ENCODE measurements around the gene RELCH.
"Not testable (repeated sequence)": the region's sequence is repeated elsewhere in the genome, so short reads cannot be mapped to it uniquely, and the experiment has no call there.

The RELCH gene, protein sequence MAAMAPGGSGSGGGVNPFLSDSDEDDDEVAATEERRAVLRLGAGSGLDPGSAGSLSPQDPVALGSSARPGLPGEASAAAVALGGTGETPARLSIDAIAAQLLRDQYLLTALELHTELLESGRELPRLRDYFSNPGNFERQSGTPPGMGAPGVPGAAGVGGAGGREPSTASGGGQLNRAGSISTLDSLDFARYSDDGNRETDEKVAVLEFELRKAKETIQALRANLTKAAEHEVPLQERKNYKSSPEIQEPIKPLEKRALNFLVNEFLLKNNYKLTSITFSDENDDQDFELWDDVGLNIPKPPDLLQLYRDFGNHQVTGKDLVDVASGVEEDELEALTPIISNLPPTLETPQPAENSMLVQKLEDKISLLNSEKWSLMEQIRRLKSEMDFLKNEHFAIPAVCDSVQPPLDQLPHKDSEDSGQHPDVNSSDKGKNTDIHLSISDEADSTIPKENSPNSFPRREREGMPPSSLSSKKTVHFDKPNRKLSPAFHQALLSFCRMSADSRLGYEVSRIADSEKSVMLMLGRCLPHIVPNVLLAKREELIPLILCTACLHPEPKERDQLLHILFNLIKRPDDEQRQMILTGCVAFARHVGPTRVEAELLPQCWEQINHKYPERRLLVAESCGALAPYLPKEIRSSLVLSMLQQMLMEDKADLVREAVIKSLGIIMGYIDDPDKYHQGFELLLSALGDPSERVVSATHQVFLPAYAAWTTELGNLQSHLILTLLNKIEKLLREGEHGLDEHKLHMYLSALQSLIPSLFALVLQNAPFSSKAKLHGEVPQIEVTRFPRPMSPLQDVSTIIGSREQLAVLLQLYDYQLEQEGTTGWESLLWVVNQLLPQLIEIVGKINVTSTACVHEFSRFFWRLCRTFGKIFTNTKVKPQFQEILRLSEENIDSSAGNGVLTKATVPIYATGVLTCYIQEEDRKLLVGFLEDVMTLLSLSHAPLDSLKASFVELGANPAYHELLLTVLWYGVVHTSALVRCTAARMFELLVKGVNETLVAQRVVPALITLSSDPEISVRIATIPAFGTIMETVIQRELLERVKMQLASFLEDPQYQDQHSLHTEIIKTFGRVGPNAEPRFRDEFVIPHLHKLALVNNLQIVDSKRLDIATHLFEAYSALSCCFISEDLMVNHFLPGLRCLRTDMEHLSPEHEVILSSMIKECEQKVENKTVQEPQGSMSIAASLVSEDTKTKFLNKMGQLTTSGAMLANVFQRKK

DNA sequence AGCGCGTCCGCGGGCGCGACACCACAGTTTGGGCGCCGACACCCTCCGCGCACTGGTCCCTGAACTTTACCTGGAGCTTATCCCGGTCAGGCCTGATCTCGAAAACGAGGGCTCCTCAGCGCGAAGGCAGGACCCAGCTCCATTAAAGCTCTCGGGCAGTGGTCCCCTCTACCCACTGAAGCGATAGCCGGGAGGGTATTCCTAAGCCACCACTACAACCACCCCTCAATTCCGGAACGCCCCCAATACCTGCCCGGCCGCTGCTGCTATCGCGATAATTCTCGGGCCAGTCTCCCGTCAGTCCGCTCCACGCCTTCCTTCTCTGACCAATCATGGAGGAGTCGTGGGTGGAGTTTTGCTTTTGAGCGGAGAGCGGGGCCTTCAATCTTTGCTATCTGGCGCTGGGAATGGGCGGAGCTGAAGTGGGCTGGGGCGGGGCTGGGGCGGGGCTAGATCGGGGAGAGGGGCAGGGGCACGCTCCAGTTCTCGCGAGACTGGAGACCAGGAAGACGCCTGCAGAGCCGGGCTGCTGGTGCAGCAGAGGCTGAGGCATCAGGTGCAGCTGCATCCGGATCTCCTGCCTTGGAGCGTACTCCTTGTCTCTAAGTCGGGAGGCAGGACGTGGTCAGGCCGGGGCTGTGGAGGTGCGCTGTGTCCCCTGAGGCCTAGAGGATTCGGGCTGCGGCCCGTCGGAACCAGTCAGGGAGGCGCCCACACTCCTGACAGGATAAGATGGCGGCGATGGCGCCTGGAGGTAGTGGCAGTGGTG is at the start of gene RELCH, which contains the start of gene PIGN:
TSS of gene RELCH (plus strand) at position 482 of the 769 bp plus-strand sequence. CDS start at position 733, 251 bp downstream.
TSS of gene PIGN (minus strand) at position 283 of the 769 bp plus-strand sequence. CDS start 25,703 bp downstream, outside the sequence.
- peak; percentile 97 to 99 for DNase-seq

DNA sequence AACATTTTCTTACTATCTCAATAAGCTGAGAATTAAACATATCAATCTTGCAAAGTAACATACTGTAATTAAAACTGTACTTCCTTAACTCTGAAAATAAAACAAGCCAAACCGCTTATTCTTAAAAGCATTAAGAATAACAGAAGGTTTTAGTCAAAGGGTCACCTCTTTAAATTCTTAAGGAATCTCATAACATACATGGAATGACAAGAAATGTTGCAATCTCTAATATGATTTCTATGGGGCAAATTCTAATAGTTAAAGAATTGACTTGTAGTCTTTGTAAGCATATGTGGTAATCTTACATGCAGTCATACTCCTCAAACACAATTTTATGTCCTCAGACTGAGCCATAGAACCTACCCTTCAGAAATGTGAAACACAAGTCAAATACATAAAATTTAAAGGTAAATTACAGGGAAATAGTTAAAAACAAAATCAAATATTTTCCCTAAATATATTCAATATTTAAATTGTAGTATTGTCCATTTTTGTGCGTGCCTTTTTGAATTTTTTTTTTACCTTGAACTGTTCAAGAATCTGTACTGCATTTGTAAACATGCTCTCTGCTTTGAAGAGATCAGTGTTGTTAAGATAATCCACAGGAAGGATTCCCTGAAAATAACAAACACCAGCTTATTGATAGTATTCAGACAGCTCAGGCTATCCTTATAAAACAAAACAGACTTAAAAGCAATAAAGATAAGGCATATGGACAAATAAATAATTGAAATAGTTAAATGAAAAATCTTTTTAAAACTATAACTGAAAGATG is 48.4 kb upstream of the RELCH start:
- no peak for DNase-seq

DNA sequence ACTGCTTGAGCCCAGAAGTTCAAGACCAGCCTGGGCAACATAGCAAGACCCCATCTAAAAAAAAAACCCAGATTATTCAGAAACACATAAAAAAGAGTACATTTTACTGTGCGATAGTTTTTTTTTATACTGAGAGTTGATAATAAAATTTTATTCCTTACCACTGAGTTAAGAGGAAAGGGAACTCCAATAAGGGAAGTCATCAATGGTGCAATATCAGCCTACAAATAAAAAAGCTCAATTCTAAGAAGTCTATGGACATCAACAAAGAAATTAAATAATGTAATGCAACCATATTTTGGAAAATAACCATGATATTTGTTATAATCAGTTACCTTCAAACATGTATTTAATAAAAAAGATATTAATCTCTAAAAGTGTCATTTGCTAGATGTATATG is 46.8 kb upstream of the RELCH start:
- no peak for DNase-seq

DNA sequence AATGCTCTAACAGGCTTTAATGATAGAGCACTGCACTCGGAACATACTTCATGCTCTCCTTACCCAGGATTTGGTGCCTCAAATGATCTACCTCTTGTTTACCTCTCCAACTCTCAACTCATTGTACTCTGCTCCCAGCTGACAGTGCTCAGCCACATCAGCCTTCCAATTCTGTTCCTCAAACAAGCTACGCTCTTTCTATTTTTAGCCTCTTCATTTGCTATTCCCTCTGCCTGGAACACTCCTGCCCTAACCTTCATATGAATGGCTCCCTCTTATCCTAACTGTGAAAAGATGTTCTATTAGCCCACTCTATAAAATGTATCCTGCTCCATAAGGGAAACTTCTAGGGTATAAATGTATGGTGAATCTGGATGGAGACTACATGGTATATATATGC is 42.7 kb upstream of the RELCH start:
- DNase-seq: no peak

DNA sequence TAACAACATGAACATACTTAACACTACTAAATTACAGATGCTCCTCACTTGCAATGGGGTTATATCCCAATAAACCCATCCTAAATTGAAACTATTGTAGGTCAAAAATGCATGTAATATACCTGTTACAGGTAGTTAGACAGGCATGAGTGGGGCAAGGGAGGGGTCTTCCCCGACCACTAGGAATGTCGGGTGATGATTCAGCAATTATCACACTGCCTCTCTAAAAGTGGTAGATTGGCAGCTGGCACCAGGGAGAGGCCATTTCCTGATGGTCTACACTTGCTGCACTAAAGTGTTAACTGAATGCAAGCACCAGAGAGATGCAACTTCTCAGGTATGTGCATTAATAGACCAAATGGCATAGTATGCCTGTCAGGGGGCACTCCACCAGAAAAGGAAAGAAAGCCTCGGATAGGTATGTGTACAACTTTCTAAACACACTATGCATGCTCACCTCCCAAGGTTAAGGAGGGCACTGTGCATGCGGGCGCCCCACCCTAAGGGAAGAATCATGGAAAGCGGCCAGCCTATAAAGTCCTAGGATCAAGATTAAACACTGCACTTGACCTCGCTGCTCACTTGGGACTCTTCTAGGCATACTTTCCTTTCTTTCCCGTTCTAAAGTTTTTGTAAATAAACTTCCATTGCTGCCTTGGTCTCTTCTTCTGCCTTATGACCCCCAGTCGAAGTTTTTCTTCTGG is 35.8 kb upstream of the RELCH start:
- no peak for DNase-seq

DNA sequence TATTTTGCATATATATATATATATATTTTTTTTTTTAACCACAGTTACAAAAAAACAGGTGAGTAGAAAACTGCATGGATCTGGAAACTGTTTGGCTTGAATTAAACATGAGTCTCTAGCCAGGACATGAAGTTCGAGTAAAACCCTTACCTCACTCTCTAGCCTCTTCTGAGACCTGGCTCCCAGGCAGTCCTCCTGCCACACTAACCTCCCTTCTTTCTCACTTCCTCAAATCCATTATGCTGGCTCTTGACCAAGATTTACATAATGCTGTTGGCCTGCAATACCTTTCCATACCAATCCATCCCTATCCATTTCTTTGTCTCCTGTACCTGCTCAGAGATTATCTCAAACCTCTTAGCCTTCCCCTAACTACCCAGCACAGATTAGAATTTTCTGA is 34.2 kb upstream of the RELCH start:
- no peak for DNase-seq

DNA sequence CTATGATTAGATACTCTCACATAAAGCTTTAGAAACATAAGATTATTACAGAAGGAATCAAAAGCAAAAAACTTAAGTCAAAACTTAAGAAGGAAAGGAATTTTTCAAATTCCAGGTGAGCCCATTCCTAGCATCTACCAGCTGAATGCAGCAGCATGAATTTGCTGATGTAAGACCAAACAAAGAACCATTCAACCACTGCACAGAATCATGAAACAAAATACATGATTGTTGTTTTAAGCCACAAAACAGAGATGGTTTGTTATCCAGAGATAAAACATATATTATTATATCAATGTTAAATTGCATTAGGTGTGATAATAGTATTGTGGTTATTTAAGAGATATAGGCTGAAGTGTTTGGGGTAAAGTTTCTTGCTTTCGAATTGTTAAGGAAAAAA is 29.2 kb upstream of the RELCH start:
- DNase-seq: peak in 1 of 2 donors; percentile 33

DNA sequence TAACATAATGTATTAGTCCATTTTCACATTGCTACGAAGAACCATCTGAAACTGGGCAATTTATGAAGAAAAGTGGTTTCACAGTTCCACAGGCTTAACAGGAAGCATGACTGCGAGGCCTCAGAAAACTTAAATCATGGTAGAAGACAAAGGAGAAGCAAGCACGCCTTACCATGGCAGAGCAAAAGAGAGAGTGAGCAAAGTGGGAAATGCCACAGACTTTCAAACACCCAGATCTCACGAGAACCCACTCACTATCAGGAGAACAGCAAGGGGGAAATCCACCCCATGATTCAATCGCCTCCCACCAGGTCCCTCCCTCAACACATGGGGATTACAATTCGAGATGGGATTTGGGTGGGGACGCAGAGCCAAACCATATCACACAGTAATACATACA is 22.7 kb upstream of the RELCH start:
- DNase-seq: no peak

DNA sequence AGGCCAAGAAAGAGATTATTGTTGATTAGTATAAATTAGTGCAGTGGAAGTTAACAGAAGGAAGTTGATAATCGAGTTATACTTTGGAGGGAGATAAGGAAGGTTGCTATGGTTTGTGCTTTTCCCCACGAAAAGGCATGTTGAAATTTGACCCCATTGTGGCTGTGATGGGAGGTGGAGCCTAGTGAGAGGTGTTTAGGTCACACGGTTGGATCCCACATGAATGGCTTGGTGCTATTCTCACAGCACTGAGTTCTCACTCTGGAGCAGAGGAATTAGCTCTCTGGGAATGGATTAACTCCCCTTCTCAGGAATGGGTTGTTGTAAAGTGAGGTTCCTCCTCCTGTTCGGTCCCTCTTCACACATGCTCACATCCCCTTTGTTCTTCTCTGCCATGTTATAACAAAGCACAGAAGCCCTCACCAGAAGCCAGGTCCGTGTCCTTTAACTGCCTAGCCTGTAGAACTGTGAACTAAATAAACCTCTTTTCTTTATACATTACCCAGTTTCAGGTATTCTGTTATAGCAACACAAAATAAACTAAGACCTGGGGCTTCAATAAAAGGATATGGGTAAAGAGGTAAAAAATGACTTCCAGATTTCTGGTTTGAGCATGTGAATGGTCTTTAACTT is 22.1 kb upstream of the RELCH start:
- DNase-seq: no peak

DNA sequence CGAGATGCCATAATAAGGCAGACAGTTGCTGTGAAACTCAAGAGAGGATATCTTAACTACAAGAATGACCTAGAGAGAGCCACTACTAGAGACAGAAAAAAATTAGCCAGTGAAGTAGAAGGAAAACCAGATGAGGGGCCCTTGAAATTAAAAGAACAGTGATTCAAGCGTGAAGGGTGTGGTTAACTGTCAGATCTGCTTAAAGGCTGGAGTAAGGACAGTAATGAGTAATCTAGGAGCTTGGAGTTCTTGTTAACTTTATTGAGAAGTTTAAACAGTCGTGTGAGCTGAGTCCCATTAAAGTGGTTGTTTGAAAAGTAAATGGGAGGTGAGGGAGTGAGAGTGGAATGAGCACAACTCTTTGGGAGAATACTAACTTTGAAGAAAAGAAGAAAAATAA is 21.5 kb upstream of the RELCH start:
- DNase-seq: no peak

DNA sequence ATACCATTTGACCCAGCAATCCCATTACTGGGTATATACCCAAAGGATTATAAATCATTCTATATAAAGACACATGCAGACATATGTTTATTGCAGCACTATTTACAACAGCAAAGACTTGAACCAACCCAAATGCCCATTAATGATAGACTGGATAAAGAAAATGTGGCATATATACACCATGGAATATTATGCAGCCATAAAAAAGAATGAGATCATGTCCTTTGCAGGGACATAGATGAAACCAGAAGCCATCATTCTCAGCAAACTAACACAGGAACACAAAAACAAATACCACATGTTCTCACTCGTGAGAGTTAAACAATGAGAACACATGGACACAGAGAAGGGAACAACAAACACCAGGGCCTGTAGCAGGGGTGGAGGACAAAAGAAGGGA is 20.5 kb upstream of the RELCH start:
- DNase-seq: not testable (repeated sequence)

DNA sequence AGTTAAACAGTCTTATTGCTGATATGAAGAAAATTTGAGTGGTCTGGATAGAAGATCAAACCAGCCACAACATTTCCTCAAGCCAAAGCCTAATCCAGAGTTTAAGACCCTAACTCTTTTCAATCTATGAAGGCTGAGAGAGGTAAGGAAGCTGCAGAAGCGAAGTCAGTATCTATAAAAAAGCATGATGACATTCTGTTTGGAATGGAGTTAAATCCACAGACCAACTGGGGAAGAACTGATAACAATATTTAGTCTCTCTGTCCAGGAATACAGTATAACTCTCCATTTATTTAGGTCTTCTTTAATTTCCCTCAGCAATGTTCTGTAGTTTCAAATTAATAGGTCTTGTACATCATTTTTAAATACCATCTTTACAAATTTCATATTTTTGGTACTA is 16.2 kb upstream of the RELCH start:
- no peak for DNase-seq

DNA sequence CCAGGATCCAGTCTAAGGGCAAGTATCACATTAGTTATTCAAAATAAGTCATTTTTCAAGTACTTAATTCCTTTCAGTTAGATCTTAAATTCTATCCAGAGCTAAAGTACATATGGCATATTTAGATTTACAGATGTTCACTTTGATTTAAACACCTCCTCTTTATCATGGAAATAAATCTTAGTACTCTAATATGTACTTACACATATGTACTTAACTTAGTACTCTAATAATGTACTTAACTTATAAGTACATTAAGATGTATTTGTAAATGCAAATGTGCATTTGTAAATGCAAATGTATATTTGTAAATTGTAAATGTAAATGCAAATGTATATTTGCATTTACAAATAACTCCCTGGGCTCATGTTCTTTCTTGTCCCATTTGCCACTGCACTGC is 14.8 kb upstream of the RELCH start:
- no peak for DNase-seq

DNA sequence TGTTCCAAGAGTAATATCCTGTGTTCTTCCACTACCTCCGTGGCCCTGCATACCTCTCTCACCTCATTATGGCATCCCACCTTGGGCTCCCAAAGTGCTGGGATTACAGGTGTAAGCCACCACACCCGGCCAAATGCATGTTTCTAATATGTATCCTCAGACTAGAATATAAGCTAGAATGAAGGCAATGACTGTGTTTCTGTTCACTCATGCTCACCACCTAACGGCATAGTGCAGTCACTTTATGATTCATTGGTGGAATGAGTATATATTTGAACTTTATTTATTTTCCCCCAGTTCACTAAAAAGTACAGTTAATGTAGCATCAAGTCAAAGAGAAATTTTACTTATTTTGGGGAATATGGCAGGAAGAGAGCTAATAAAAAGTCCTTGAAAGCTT is 11.5 kb upstream of the RELCH start:
- DNase-seq: no peak

DNA sequence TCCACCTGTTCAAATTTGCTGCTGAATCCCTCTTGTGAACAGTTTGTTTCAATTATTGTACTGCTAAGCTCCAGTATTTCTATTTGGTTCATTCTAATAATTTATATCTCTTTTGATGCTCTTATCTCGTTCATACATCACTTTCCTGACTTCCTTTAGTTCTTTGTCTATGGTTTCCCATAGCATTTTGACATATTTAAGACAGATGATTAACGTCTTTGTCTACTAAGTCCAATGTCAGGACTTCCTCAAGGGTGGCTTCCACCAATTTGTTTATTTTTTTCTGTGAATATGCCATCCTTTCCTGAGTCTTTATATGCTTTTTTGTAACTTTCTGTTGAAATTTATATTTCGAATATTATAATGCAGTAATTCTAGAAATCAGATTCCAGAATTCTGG is 9.8 kb upstream of the RELCH start:
- DNase-seq: no peak

DNA sequence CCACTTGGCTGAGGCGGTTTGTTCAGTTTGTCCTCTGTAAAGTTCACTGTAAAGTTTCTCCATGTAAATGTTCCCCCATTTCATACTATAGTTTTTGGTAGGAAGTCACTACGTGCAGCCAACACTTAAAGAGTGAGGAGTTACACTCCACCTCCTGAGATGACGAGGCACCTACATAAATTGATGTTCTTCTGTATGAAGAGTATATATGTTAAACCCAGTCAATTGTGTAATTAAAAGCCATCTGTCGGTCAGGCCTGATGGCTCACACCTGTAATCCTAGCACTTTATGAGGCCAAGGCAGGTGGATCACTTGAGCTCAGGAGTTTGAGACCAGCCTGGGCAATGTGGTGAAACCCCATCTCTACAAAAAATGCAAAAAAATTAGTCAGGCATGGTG is 7.8 kb upstream of the RELCH start:
- no peak for DNase-seq

DNA sequence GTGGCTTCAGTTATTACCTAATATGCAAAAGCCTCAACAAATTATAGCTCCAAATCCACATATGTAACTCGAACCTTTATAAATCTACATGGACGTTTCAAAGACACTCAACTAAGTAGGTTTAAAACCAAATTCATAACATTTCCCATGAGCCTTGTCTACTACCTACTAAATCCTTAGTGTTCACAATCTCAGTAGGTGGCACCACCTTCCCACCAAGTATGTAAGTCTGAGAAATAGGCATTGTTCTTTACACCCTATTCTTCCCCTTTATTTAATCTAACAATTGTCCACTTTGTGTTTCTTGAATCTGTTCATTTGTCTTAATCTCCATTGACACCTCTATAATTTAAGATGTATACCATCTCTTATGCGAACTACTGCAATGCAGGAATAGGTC is 4.8 kb upstream of the RELCH start:
- DNase-seq: no peak

DNA sequence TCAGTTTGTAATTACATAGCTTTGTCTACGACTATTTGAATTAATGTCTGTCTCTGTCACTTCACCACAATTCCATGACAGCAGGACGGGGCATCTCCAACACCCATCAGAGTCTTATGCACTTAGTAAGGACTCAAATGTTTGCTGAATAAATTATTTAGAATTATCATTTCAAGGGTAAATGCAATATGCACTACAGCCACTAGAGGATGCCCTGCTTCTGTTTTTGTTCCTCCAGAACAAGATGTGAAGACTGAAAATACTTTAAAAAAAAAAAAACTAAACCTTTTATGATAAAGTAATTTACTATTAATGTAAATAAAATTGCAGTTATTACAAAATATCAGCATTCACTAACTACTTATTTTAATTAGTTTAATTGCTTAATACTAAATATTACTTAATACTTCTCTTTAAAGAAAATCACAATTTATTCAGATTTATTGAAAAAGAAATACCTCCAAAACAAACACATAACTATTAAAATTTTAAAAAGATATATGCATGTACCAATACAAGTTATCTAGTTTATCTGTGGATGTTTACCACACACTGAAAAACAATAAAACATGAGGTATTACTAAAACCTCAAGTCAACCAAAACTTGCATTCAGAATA is 3.4 kb upstream of the RELCH start:
- DNase-seq: peak in 1 of 2 donors; percentile 63

DNA sequence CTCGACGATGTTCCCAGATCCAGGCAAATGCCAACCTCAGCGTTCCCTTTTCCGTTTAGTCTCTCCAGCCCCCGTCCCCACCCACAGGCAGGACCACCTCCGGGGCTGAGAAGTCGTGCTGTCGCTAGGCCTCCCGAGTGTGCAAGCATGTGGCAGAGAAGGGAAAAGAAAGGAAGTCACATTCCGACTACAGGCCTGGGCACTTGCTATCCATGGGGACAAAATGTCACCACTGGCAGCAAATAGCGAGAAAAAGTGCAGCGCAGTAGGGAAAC is 619 bp upstream of the RELCH start:
- DNase-seq: no peak
